Measurements from ENCODE around the gene ZNF133. TPM values are rescaled to one million over a fixed set of nuclear protein-coding genes. Genes with fewer than 3 reads are reported as not detected.

ZNF133 gene
- 15.4 and 17.0 TPM in 2 replicates for total RNA-seq

DNA sequence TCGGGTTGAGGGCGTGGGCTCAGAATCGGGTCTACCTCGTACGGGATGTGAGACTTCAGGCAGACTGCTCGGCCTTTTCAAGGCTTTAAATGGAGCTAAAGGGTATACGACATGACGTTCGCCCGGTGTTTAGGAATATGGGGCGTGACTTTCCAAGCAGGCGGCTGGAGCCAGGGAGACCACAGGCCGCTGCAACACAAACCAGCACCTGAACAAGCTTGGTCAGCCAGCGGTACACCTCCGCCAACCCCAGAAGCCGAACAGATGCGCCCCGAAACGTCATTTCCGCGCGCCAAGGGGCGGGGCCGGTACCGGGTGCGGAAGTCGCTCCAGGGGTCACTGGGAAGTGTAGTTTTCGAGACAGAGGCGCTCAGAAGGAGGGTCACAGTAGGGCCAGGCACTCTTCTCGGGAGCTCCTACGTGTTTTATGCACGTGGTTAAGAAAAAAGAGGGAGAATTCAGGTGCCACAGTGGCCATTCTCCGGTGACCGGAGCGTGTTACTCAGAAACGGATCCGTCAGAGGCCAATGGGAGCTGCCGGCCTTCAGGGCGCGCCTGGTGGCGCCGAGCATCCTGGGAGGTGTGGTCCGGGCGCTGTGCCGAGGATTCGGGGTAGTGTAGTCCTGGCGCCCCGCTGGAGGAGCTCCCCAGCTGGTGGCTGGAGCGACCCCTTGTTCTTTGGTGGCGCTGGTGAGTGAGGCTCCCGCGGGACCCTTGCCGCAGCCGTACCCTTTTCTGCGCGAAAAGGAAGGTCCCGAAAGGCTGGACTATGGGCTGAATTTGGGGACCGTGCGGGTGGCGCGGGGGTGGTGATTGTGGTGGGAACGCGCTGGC lies at the start of gene ZNF133:
TSS of gene ZNF133 (plus strand) at position 613 of the 834 bp plus-strand sequence. CDS start 17,160 bp downstream, outside the sequence.

Other genes with a start within 250 kb of the ZNF133 start
- gene OVOL2, start 230.6 kb upstream of the ZNF133 start, total RNA-seq = 7.4 and 14.6 TPM in 2 replicates
- 9.0 and 12.5 TPM in 2 replicates for gene KAT14, start 150.7 kb upstream of the ZNF133 start, total RNA-seq
- gene PET117, start 150.7 kb upstream of the ZNF133 start, total RNA-seq = 11.6 and 15.5 TPM in 2 replicates
- 0.65 and 1.9 TPM in 2 replicates for gene DZANK1, start 178.5 kb downstream of the ZNF133 start, total RNA-seq
- gene POLR3F, start 178.9 kb downstream of the ZNF133 start, total RNA-seq = 7.3 and 9.2 TPM in 2 replicates
- 16.2 and 18.9 TPM in 2 replicates for gene RBBP9, start 208.7 kb downstream of the ZNF133 start, total RNA-seq
- gene SEC23B, start 219.4 kb downstream of the ZNF133 start, total RNA-seq = 66.2 and 66.3 TPM in 2 replicates